IPS-NIHi11 (cell line): ENCODE results near the gene USB1.

ENCODE experiments used
- DNase-seq: peaks from one replicate; pipeline ENCODE4 v3.0.0; 2012; ENCODE audit warnings: mixed read lengths, low spot score

The USB1 gene

GRCh38 chr16:58019866-58020538 lies 18.8 kb downstream of the USB1 start:
- no peak for DNase-seq

- DNase-seq: peak; percentile 53
Measured at GRCh38 chr16:58020628-58021521, 19.7 kb downstream of the USB1 start.

GRCh38 chr16:58021661-58022551 lies 20.7 kb downstream of the USB1 start:
- DNase-seq: no peak

GRCh38 chr16:58022601-58023371 lies 21.6 kb downstream of the USB1 start:
- no peak for DNase-seq

GRCh38 chr16:58024486-58025350 lies 23.5 kb downstream of the USB1 start:
- no peak for DNase-seq

GRCh38 chr16:58025351-58026138 lies 24.3 kb downstream of the USB1 start, which contains the start of gene MMP15:
TSS of gene MMP15 (plus strand) at chr16:58025754. CDS start at chr16:58026351, 597 bp downstream.
- peak; percentile 88 for DNase-seq

GRCh38 chr16:58026139-58026704 lies 25.0 kb downstream of the USB1 start:
- peak; percentile 56 for DNase-seq

- DNase-seq: no peak
Measured at GRCh38 chr16:58026705-58027160, 25.5 kb downstream of the USB1 start.

- peak; percentile 89 for DNase-seq
Measured at GRCh38 chr16:58027161-58027915, 26.1 kb downstream of the USB1 start.

GRCh38 chr16:58027916-58028455 lies 26.8 kb downstream of the USB1 start:
- no peak for DNase-seq

GRCh38 chr16:58028541-58029070 lies 27.4 kb downstream of the USB1 start:
- DNase-seq: no peak

GRCh38 chr16:58029410-58029809 lies 28.2 kb downstream of the USB1 start:
- no peak for DNase-seq

- no peak for DNase-seq
Measured at GRCh38 chr16:58030136-58030840, 29.1 kb downstream of the USB1 start.

- no peak for DNase-seq
Measured at GRCh38 chr16:58031016-58031800, 30.0 kb downstream of the USB1 start.

- no peak for DNase-seq
Measured at GRCh38 chr16:58032710-58033293, 31.6 kb downstream of the USB1 start.

GRCh38 chr16:58034128-58034685 lies 33.0 kb downstream of the USB1 start:
- no peak for DNase-seq
